ENCODE results near the gene CUL5.

CUL5 gene

DNA sequence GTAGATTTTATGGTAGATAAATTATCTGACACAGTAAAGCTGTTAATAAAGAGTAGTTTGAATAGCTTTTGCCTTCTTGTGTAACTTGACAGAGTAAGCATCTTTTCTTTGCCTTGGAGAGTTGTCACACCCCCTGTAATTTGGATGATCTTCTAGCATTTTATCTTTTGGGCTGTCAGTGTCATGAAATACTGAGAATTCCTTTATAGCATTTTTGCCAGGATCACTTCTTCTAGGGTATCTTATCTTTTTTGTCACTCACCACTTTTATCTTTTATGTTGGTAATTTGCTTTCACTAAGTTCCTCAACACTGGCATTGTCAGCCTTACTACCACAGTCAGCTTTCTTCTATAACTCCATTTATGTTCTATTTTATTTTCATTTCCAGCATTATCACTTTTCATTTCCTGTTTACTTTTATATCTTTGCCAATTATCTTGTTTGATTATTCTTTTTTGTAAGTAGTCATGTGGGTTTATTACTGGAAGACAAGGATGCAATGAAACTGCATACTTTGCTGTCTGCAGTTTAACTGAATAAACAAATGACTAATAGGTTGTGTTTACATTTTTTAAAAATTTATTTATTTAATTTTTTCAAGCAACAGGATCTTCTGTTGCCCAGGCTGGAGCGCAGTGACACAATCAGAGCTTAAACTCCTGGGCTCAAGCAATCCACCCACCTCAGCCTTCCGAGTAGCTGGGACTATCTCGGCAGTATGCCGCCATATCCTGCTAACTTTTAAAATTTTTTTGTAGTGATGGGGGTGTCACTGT lies 84.6 kb downstream of the CUL5 start:
- H3K4me1 ChIP-seq (ENCODE audit: low read depth, poor library complexity, severe bottlenecking): no peaks in the 10 kb centered on the region
- H2AFZ ChIP-seq (ENCODE audit: low read depth): no peak overlapping the region
- H3K36me3 ChIP-seq (ENCODE audit: insufficient read depth): no peaks in the 10 kb centered on the region
- H3K9ac ChIP-seq: no peak overlapping the region
- H3K4me2 ChIP-seq: no peak overlapping the region
- no peaks in the 10 kb centered on the region for H4K20me1 ChIP-seq (ENCODE audit: insufficient read depth)
- TF ChIP-seq CTCF (conservative IDR thresholded peaks at IDR 0.05; ENCODE audit: low read depth, low read length): no peak
- no peaks in the 10 kb centered on the region for H3K27me3 ChIP-seq (ENCODE audit: insufficient read depth, low read depth)
- no peak overlapping the region for H3K27ac ChIP-seq
- no peak overlapping the region for H3K4me3 ChIP-seq (IDR thresholded peaks at IDR 0.05; ENCODE audit: insufficient read depth, low read depth, low read length)
- no peaks in the 10 kb centered on the region for H3K79me2 ChIP-seq (ENCODE audit: insufficient read depth, low read depth)

DNA sequence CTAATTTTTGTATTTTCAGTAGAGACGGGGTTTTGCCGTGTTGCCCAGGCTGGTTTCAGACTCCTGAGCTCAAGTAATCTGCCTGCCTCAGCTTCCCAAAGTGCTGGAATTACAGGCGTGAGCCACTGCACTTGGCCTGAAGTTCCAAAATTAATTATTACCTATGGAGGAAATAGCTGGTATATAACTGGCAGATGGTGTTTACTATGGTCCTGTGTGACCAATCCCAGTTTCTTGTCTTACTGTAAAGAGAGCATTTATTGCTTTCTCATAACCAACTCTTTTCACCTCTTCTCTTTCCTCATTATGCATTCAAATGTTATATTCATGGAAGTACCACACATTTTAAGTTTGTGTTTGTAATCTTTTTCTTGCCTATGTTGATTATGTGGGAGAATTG lies 88.5 kb downstream of the CUL5 start:
- no peak for TF ChIP-seq CTCF (conservative IDR thresholded peaks at IDR 0.05; ENCODE audit: low read depth, low read length)
- H3K4me1 ChIP-seq (ENCODE audit: low read depth, poor library complexity, severe bottlenecking): no peaks in the 10 kb centered on the region
- no peak overlapping the region for H2AFZ ChIP-seq (ENCODE audit: low read depth)
- H3K27me3 ChIP-seq (ENCODE audit: insufficient read depth, low read depth): no peaks in the 10 kb centered on the region
- H3K4me3 ChIP-seq (IDR thresholded peaks at IDR 0.05; ENCODE audit: insufficient read depth, low read depth, low read length): no peak overlapping the region
- H3K27ac ChIP-seq: no peak overlapping the region
- no peak overlapping the region for H3K9ac ChIP-seq
- no peak overlapping the region for H3K4me2 ChIP-seq
- H3K79me2 ChIP-seq (ENCODE audit: insufficient read depth, low read depth): no peaks in the 10 kb centered on the region
- no peaks in the 10 kb centered on the region for H3K36me3 ChIP-seq (ENCODE audit: insufficient read depth)
- H4K20me1 ChIP-seq (ENCODE audit: insufficient read depth): no peaks in the 10 kb centered on the region

- Histone ChIP-seq H3K9ac (no peak overlapping the region), H3K4me1 (ENCODE audit: low read depth, poor library complexity, severe bottlenecking) (no peaks in the 10 kb centered on the region), H3K4me2 (no peak overlapping the region), H3K27ac (no peak overlapping the region), H3K79me2 (ENCODE audit: insufficient read depth, low read depth) (no peaks in the 10 kb centered on the region), H3K36me3 (ENCODE audit: insufficient read depth) (no peaks in the 10 kb centered on the region), H2AFZ (ENCODE audit: low read depth) (no peak overlapping the region), H4K20me1 (ENCODE audit: insufficient read depth) (no peaks in the 10 kb centered on the region), H3K27me3 (ENCODE audit: insufficient read depth, low read depth) (no peaks in the 10 kb centered on the region), H3K4me3 (IDR thresholded peaks at IDR 0.05; ENCODE audit: insufficient read depth, low read depth, low read length) (no peak overlapping the region)
- TF ChIP-seq CTCF (conservative IDR thresholded peaks at IDR 0.05; ENCODE audit: low read depth, low read length): no peak
Measured at GRCh38 chr11:108101090-108101775, 92.5 kb downstream of the CUL5 start.

DNA sequence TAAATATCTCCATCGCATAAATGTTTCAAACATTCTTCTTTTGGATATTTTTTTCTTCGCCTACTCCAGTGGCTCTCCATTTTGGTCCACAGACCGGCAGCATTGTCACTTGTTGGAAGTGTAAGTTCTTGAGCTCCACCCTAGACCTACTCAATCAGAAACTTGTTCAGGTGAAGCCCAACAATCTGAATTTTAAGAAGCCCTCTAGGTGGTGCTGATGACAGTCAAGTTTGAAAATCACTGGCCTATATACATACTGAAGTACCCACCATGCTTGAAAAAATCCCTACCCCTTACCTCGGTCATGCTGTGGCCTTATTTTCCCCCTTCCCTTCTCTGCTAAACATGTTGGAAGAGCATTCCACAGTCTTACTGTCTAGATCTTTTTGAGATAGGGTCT lies 102.4 kb downstream of the CUL5 start:
- Histone ChIP-seq H3K79me2 (ENCODE audit: insufficient read depth, low read depth) (no peaks in the 10 kb centered on the region), H3K9ac (no peak overlapping the region), H3K27me3 (ENCODE audit: insufficient read depth, low read depth) (no peaks in the 10 kb centered on the region), H2AFZ (ENCODE audit: low read depth) (no peak overlapping the region), H3K27ac (no peak overlapping the region), H3K4me2 (no peak overlapping the region), H3K4me1 (ENCODE audit: low read depth, poor library complexity, severe bottlenecking) (no peaks in the 10 kb centered on the region), H3K36me3 (ENCODE audit: insufficient read depth) (no peaks in the 10 kb centered on the region), H3K4me3 (IDR thresholded peaks at IDR 0.05; ENCODE audit: insufficient read depth, low read depth, low read length) (no peak overlapping the region), H4K20me1 (ENCODE audit: insufficient read depth) (no peaks in the 10 kb centered on the region)
- TF ChIP-seq CTCF (conservative IDR thresholded peaks at IDR 0.05; ENCODE audit: low read depth, low read length): no peak
